SK-N-SH (cell line): ENCODE data around the gene IQCN. TPM values are rescaled to one million over a fixed set of nuclear protein-coding genes. Genes with fewer than 3 reads are reported as not detected.

Experiments used
- CTCF ChIA-PET: fragments of 300-600, 350-600 bp; formaldehyde crosslinking; extraction: SDS; loops from one replicate; lab custom pipeline; 2021; lab: Yijun Ruan, JAX
- POLR2A ChIA-PET: fragments of 350-600 bp; sonication (Branson Sonifier 250); formaldehyde crosslinking; extraction: SDS; loops from one replicate; lab custom pipeline; 2020; ENCODE audit warnings: antibody characterized with exemption, inconsistent platforms; lab: Yijun Ruan, JAX
- DNase-seq: peaks from one replicate; pipeline ENCODE4 v3.0.0; 2012
- H2AFZ ChIP-seq: fragments of 200-600 bp; sonication (generic); 2 replicates; pipeline ENCODE4 v1.8.1; 2016; ENCODE audit warnings: antibody characterized with exemption, mild to moderate bottlenecking, low read depth
- H3F3A ChIP-seq: fragments of 200-600 bp; sonication (generic); replicated peaks from 2 replicates; pipeline ENCODE3; 2016; ENCODE audit warnings: antibody characterized with exemption, mild to moderate bottlenecking; ENCODE audit not compliant: insufficient read depth
- H3K27ac ChIP-seq, 2 experiments: fragments of 200-500 bp in 1 of 2; fragments of 200-600 bp in 1 of 2; sonication (Bioruptor generic) in 1 of 2; sonication (generic), shearing (Covaris generic) in 1 of 2; 2 replicates each; pipeline versions ENCODE4 v1.5.1 to v1.6.1; 2014 to 2016; ENCODE audit warnings: low read depth in 2 of 2, inconsistent platforms in 1 of 2, low read length in 1 of 2, mild to moderate bottlenecking in 1 of 2, mixed read lengths in 1 of 2
- H3K27me3 ChIP-seq: fragments of 200-600 bp; sonication (generic), shearing (Covaris generic); 2 replicates; pipeline ENCODE4 v1.6.1; 2016; ENCODE audit warnings: mixed run types; ENCODE audit not compliant: insufficient read depth
- H3K36me3 ChIP-seq, 2 experiments: fragments of 200-500 bp in 1 of 2; fragments of 200-600 bp in 1 of 2; sonication (Bioruptor generic) in 1 of 2; sonication (generic) in 1 of 2; replicated peaks in 1 of 2; 2 replicates each; pipeline versions ENCODE3 to v1.5.1; 2014 to 2016; ENCODE audit warnings: low read length in 1 of 2, mild to moderate bottlenecking in 1 of 2; ENCODE audit not compliant: insufficient read depth in 2 of 2, control insufficient read depth in 1 of 2
- H3K4me1 ChIP-seq, 2 experiments: fragments of 200-500 bp in 1 of 2; fragments of 200-600 bp in 1 of 2; sonication (Bioruptor generic) in 1 of 2; sonication (generic), shearing (Covaris generic) in 1 of 2; 2 replicates each; pipeline versions ENCODE4 v1.5.1 to v1.6.1; 2014 to 2016; ENCODE audit warnings: low read depth in 1 of 2, low read length in 1 of 2, mixed run types in 1 of 2; ENCODE audit not compliant: insufficient read depth in 2 of 2, control insufficient read depth in 1 of 2
- H3K4me2 ChIP-seq: fragments of 200-600 bp; sonication (generic), shearing (Covaris generic); 2 replicates; pipeline ENCODE4 v1.6.1; 2017; ENCODE audit warnings: mixed run types
- H3K4me3 ChIP-seq, 2 experiments: fragments of 200-500 bp in 1 of 2; fragments of 200-600 bp in 1 of 2; sonication (Bioruptor generic) in 1 of 2; sonication (generic), shearing (Covaris generic) in 1 of 2; 2 replicates each; pipeline versions ENCODE4 v1.5.1 to v1.8.1; 2014 to 2016; ENCODE audit warnings: low read depth in 2 of 2, inconsistent platforms in 1 of 2, low read length in 1 of 2, mild to moderate bottlenecking in 1 of 2, mixed read lengths in 1 of 2, moderate library complexity in 1 of 2
- H3K79me2 ChIP-seq: fragments of 200-600 bp; sonication (generic); 2 replicates; pipeline ENCODE4 v1.8.1; 2017; ENCODE audit warnings: mild to moderate bottlenecking; ENCODE audit not compliant: insufficient read depth
- H3K9ac ChIP-seq: fragments of 200-600 bp; sonication (generic); 2 replicates; pipeline ENCODE4 v1.6.1; 2017; ENCODE audit warnings: mixed run types
- H3K9me2 ChIP-seq: fragments of 200-600 bp; sonication (generic); 2 replicates; pipeline ENCODE4 v1.6.1; 2017; ENCODE audit warnings: mixed run types
- H3K9me3 ChIP-seq: fragments of 200-600 bp; sonication (generic); 2 replicates; pipeline ENCODE4 v1.6.1; 2017; ENCODE audit warnings: mixed run types, mild to moderate bottlenecking, moderate library complexity
- H4K20me1 ChIP-seq: fragments of 200-600 bp; sonication (generic); 2 replicates; pipeline ENCODE4 v1.6.1; 2017; ENCODE audit warnings: mild to moderate bottlenecking, mixed run types; ENCODE audit not compliant: insufficient read depth
- CHD2 ChIP-seq: fragments of 150-350 bp; IDR thresholded peaks from 2 replicates; pipeline ENCODE4 v1.6.1; 2018; ENCODE audit warnings: low read length; ENCODE audit not compliant: partially characterized antibody
- ELF1 ChIP-seq: IDR thresholded peaks from 2 replicates; pipeline ENCODE4 v1.4.0; 2012
- EP300 ChIP-seq, 2 experiments: IDR thresholded peaks; 2 replicates each; pipeline versions ENCODE4 v1.4.0 to v1.6.1; 2012; ENCODE audit warnings: borderline replicate concordance in 1 of 2, low read depth in 1 of 2, low read length in 1 of 2
- EZH2phosphoT487 ChIP-seq: fragments of 200-600 bp; sonication (generic); IDR thresholded peaks from 2 replicates; pipeline ENCODE4 v1.6.1; 2017; ENCODE audit warnings: low read depth, mixed run types, mild to moderate bottlenecking, antibody characterized with exemption, moderate library complexity, borderline replicate concordance
- FOSL2 ChIP-seq: IDR thresholded peaks from 2 replicates; pipeline ENCODE4 v1.4.0; 2012; ENCODE audit warnings: low read depth, mild to moderate bottlenecking, moderate library complexity, borderline replicate concordance
- FOXJ3 ChIP-seq: sonication (generic); formaldehyde crosslinking; IDR thresholded peaks from 2 replicates; pipeline ENCODE4 v1.5.1; 2020; ENCODE audit warnings: mild to moderate bottlenecking, missing genetic modification reagents
- FOXM1 ChIP-seq: IDR thresholded peaks from 2 replicates; pipeline ENCODE4 v1.4.0; 2012; ENCODE audit warnings: low read depth, mild to moderate bottlenecking
- GABPA ChIP-seq: IDR thresholded peaks from 2 replicates; pipeline ENCODE4 v1.4.0; 2012; ENCODE audit warnings: low read depth, mild to moderate bottlenecking
- GATA2 ChIP-seq: sonication (generic); formaldehyde crosslinking; IDR thresholded peaks from 2 replicates; pipeline ENCODE4 v1.5.0; 2020; ENCODE audit warnings: mild to moderate bottlenecking, missing genetic modification reagents
- JUND ChIP-seq: IDR thresholded peaks from 2 replicates; pipeline ENCODE4 v1.4.0; 2012
- MAX ChIP-seq: IDR thresholded peaks from 2 replicates; pipeline ENCODE4 v1.4.0; 2012; ENCODE audit warnings: low read depth
- MXI1 ChIP-seq: IDR thresholded peaks from 2 replicates; pipeline ENCODE4 v1.6.1; 2012; ENCODE audit warnings: mild to moderate bottlenecking, low read depth, low read length, improper control_type of control experiment
- NFIC ChIP-seq: IDR thresholded peaks from 2 replicates; pipeline ENCODE4 v1.4.0; 2012; ENCODE audit warnings: borderline replicate concordance
- PBX3 ChIP-seq: IDR thresholded peaks from 2 replicates; pipeline ENCODE4; 2012
- RAD21 ChIP-seq: IDR thresholded peaks from 2 replicates; pipeline ENCODE4 v1.6.1; 2012; ENCODE audit warnings: mild to moderate bottlenecking, low read length
- RXRA ChIP-seq: IDR thresholded peaks from 2 replicates; pipeline ENCODE4 v1.4.0; 2012; ENCODE audit warnings: low read depth, mild to moderate bottlenecking, borderline replicate concordance
- SMC3 ChIP-seq: IDR thresholded peaks from 2 replicates; pipeline ENCODE4 v1.6.1; 2012; ENCODE audit warnings: low read depth, low read length, improper control_type of control experiment
- TEAD4 ChIP-seq: IDR thresholded peaks from 2 replicates; pipeline ENCODE4 v1.4.0; 2012; ENCODE audit warnings: mild to moderate bottlenecking, borderline replicate concordance; ENCODE audit not compliant: insufficient read depth
- USF1 ChIP-seq: IDR thresholded peaks from 2 replicates; pipeline ENCODE4 v1.4.0; 2012; ENCODE audit warnings: low read depth, borderline replicate concordance
- WGBS: methylation state at CpG from one replicate; pipeline ENCODE4 v1.1.6; 2017; ENCODE audit warnings: low lambda C conversion rate; 5-methylcytosine and 5-hydroxymethylcytosine counted together
- polyA plus RNA-seq, 3 experiments: library from polyadenylated mRNA; depleted of rRNA; stranded (reverse); fragments of >200 nt; gene quantifications; 2 replicates each; pipeline ENCODE4 v1.2.3, GENCODE V29; 2012

The IQCN gene
- polyA plus RNA-seq, 1 of the 3 experiments (the other 2 are of a cell fraction) = 2.5 TPM

GRCh38 chr19:18307271-18307681 is 33.0 kb upstream of the IQCN start:
- ChIA-PET POLR2A (no interaction called here), CTCF (interaction anchor here (0.9 to 1.3 kb wide), 4 partner anchors 15 to 29 kb away, joined by 3 to 5 read pairs (median 4); no protein-coding TSS in a partner anchor)
- Histone ChIP-seq H3F3A (peaks cover 18% of the 10 kb centered on the region), H3K27me3 (no peaks in the 10 kb centered on the region), H3K27ac (no peak overlapping the region), H3K79me2 (no peaks in the 10 kb centered on the region), H4K20me1 (no peaks in the 10 kb centered on the region), H3K4me1 (peaks cover 18 to 23% of the 10 kb centered on the region in 2 experiments; a peak in 3 of 4 replicates), H3K9me2 (no peaks in the 10 kb centered on the region), H3K36me3 (peaks cover 0 to 46% of the 10 kb centered on the region in 2 experiments), H2AFZ (no peak overlapping the region), H3K4me3 (no peak overlapping the region), H3K9me3 (no peaks in the 10 kb centered on the region), H3K9ac (no peak overlapping the region), H3K4me2 (no peak overlapping the region)
- 94% methylated on average over 12 of the region's 19 CpGs for WGBS
- TF ChIP-seq JUND = no peak
- TF ChIP-seq GABPA = no peak
- no peak for TF ChIP-seq GATA2
- no peak for TF ChIP-seq FOXM1
- no peak for TF ChIP-seq RAD21
- TF ChIP-seq MXI1 = no peak
- no peak for TF ChIP-seq FOSL2
- TF ChIP-seq RXRA = no peak
- TF ChIP-seq EZH2phosphoT487 = no peak
- TF ChIP-seq TEAD4 = no peak
- no peak for TF ChIP-seq USF1
- TF ChIP-seq EP300 (IDR thresholded peaks at IDR 0.05; ENCODE audit: borderline replicate concordance in 1 of 2, low read depth in 1 of 2, low read length in 1 of 2) = no peak
- TF ChIP-seq ELF1 = no peak
- TF ChIP-seq FOXJ3 (CRISPR knock-in tag) = no peak
- DNase-seq = peak; percentile 11

- DNase-seq = no peak
- H3K36me3 ChIP-seq = peaks cover 0 to 43% of the 10 kb centered on the region in 2 experiments
- POLR2A ChIA-PET = no interaction called here
- no peak overlapping the region for H3K4me3 ChIP-seq
- TF ChIP-seq FOXJ3 (CRISPR knock-in tag) = no peak
- no peak for TF ChIP-seq NFIC
- no peak for TF ChIP-seq FOXM1
- no peak for TF ChIP-seq EZH2phosphoT487
- TF ChIP-seq EP300 (IDR thresholded peaks at IDR 0.05; ENCODE audit: borderline replicate concordance in 1 of 2, low read depth in 1 of 2, low read length in 1 of 2) = no peak
- TF ChIP-seq MAX = no peak
- no peak for TF ChIP-seq PBX3
- no peak for TF ChIP-seq CHD2
- no peak for TF ChIP-seq SMC3
- no peak for TF ChIP-seq GABPA
- TF ChIP-seq RXRA = no peak
- TF ChIP-seq MXI1 = no peak
- no peak for TF ChIP-seq TEAD4
- TF ChIP-seq, all 33 proteins: peak for 0
- H3K27ac ChIP-seq = 0 out of 4 replicates have a peak overlapping the region, but pooled peaks of 1 of the 2 experiments have one; percentile 12
- H3K4me1 ChIP-seq = peaks cover 18 to 23% of the 10 kb centered on the region in 2 experiments; a peak in 3 of 4 replicates
- H2AFZ ChIP-seq = no peak overlapping the region
- H3F3A ChIP-seq = peaks cover 18% of the 10 kb centered on the region
- H3K79me2 ChIP-seq = no peaks in the 10 kb centered on the region
- no peak overlapping the region for H3K4me2 ChIP-seq
- no peaks in the 10 kb centered on the region for H3K9me2 ChIP-seq
- no peaks in the 10 kb centered on the region for H3K9me3 ChIP-seq
- CTCF ChIA-PET = interaction anchor here (0.9 to 1.3 kb wide), 4 partner anchors 15 to 29 kb away, joined by 3 to 5 read pairs (median 4); no protein-coding TSS in a partner anchor
- H4K20me1 ChIP-seq = no peaks in the 10 kb centered on the region
- no peaks in the 10 kb centered on the region for H3K27me3 ChIP-seq
- H3K9ac ChIP-seq = no peak overlapping the region
- WGBS = 94% methylated on average over 14 of the region's 14 CpGs
Observed at GRCh38 chr19:18306888-18307260, 32.6 kb upstream of the IQCN start.
